Pancreas (tissue), 10 donors: Measurements from ENCODE around the gene TUNAR. TPM values are rescaled to one million over a fixed set of nuclear protein-coding genes. Genes with fewer than 3 reads are reported as not detected.

Experiments used
- ATAC-seq, 4 donors: fragments of 200-7000 bp; cut with Tn5 transposase; one replicate each; pipeline versions ENCODE4 v1.8.0 to v1.9.1; 2020; ENCODE audit warnings: mild to moderate bottlenecking in 4 of 4, moderate library complexity in 4 of 4
- DNase-seq, 6 donors: peaks; one replicate each; pipeline ENCODE4 v3.0.0-alpha.2; 2020
- FAIRE-seq: peaks from 2 replicates; lab custom pipeline; 2012; peaks lifted over from hg19 to GRCh38; lab: Jason Lieb, UNC
- H3K27ac ChIP-seq, 4 donors: fragments of 200-600 bp; sonication (generic); 1 replicate in 3 of 4; 2 replicates in 1 of 4; pipeline versions ENCODE4 v1.5.0 to v1.8.0; 2020
- H3K27me3 ChIP-seq, 4 donors: fragments of 200-600 bp; one replicate each; pipeline ENCODE4 v1.8.0; 2021
- H3K36me3 ChIP-seq, 3 donors: fragments of 200-600 bp; sonication (generic) in 1 of 3; one replicate each; pipeline versions ENCODE4 v1.5.0 to v1.8.0; 2020 to 2021
- H3K4me1 ChIP-seq, 3 donors: fragments of 200-600 bp; one replicate each; pipeline ENCODE4 v1.8.0; 2021
- H3K4me3 ChIP-seq, 4 donors: fragments of 200-600 bp; sonication (generic) in 2 of 4; one replicate each; pipeline versions ENCODE4 v1.5.0 to v1.8.0; 2020 to 2021
- H3K9me3 ChIP-seq, 4 donors: fragments of 200-600 bp; one replicate each; pipeline ENCODE4 v1.8.0; 2021
- WGBS, 2 donors: extraction: QIAGEN DNeasy Blood & Tissue Kit; methylation state at CpG; one replicate each; pipeline ENCODE4 v1.1.7; 2013; 5-methylcytosine and 5-hydroxymethylcytosine counted together
- intact Hi-C, 3 donors: fragments of 100-400 bp; cut with DNase I; formaldehyde crosslinking; loops; one replicate each; pipeline versions ENCODE4 v1.11.1 to v1.14.2; 2022
- polyA plus RNA-seq, 2 donors: library from polyadenylated mRNA; stranded (reverse); fragments of 200-250 nt; gene quantifications; one replicate each; pipeline ENCODE4 v1.2.3, GENCODE V29; 2013
- total RNA-seq, 6 donors: library from RNA; stranded (reverse); fragmentation: NEBNext Ultra II Directional in 4 of 6; extraction: Animal tissue kit (Norgen Biotek cat#: 25700) in 4 of 6; gene quantifications; one replicate each; pipeline versions ENCODE4 v1.2.1 to v1.2.4, GENCODE V29; 2021 to 2023
- TF ChIP-seq, protein P1 (sequence below), 4 donors: fragments of 200-600 bp; sonication (generic) in 3 of 4; IDR thresholded peaks; one replicate each; pipeline versions ENCODE4 v1.5.0 to v1.8.0; 2021; ENCODE audit warnings: antibody characterized with exemption in 4 of 4
- donor health status: healthy with polysubstance abuse.
- donor health status: DM: no; HTN: no; CAD: no; lungs with moderate emphysema.
- donor health status: DM: no; HTN: no; CAD: no.
- donor health status: control.
- donor health status: control.
- donor health status: Bipolar disorder and iron deficiency.
- donor health status: DM: yes; HTN: yes; CAD: no.
- donor health status: DM: no; HTN: no; CAD: no.
- donor health status: DM: no; HTN: no; CAD: no.
- donor health status: DM: yes; HTN: yes; CAD: no.

Gene TUNAR
- total and polyA plus RNA-seq, 8 donors = 0.23 to 12.7 (median 1.0) TPM

DNA sequence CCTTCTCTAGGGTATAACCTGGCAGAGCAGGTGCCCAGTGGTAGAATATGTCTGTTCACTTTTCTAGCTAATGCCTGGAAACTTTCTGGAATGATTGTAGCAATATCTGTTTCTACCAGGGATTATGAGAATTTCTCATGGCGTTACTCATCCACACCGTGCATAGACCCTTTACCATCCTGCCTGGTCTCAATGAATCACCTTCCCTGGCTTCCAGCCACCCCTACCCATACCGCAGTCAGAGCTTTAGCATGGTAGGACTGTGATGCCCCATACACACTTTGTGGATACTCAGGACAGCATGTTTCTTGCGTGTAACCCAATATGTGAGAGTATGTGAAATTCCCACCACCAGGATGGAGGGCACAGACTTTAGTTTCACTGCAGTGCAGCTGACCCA, 45.4 kb downstream of the TUNAR start:
- FAIRE-seq (no peak), DNase-seq (no peak)
- 70 to 89% methylated on average over 4 of the region's 4 CpGs for WGBS, 2 donors

DNA sequence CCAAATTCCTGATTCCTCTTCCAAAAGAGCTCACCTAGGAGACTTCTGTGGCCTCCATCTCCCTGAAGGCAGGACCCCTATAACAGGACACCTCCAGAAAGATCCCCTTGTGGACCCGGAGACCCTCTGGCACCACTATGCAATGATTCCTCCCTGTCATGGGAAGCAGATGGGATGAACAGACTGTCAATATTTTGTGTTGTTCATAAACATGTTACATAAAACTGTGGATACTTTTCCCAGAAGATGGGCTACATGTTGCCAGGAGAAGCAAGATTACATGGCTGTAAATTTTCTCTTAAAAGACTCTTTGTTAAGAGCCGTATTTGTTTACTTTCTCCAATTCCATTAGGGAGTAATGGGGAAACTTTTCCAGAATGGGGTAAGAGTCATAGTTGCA, 52.1 kb downstream of the TUNAR start:
- TF ChIP-seq, protein P1, sequence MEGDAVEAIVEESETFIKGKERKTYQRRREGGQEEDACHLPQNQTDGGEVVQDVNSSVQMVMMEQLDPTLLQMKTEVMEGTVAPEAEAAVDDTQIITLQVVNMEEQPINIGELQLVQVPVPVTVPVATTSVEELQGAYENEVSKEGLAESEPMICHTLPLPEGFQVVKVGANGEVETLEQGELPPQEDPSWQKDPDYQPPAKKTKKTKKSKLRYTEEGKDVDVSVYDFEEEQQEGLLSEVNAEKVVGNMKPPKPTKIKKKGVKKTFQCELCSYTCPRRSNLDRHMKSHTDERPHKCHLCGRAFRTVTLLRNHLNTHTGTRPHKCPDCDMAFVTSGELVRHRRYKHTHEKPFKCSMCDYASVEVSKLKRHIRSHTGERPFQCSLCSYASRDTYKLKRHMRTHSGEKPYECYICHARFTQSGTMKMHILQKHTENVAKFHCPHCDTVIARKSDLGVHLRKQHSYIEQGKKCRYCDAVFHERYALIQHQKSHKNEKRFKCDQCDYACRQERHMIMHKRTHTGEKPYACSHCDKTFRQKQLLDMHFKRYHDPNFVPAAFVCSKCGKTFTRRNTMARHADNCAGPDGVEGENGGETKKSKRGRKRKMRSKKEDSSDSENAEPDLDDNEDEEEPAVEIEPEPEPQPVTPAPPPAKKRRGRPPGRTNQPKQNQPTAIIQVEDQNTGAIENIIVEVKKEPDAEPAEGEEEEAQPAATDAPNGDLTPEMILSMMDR (IDR thresholded peaks at IDR 0.05) = no peak
- Histone ChIP-seq H3K36me3 (no peaks in the 10 kb centered on the region), H3K27me3 (no peaks in the 10 kb centered on the region), H3K4me3 (no peak overlapping the region), H3K9me3 (no peaks in the 10 kb centered on the region), H3K27ac (no peak overlapping the region), H3K4me1 (no peaks in the 10 kb centered on the region)
- DNase-seq = no peak
- no peak for FAIRE-seq
- WGBS, 2 donors = 36 to 48% methylated on average over 2 of the region's 2 CpGs
- ATAC-seq = no peak
- intact Hi-C loops = no loop called here

More for the DNA sequence above, 45.4 kb downstream of the TUNAR start:
- intact Hi-C loops = no loop called here
- Histone ChIP-seq H3K27me3 (no peaks in the 10 kb centered on the region), H3K4me3 (no peak overlapping the region), H3K9me3 (no peaks in the 10 kb centered on the region), H3K4me1 (no peaks in the 10 kb centered on the region), H3K27ac (no peak overlapping the region), H3K36me3 (no peaks in the 10 kb centered on the region)
- ATAC-seq = no peak
- TF ChIP-seq, protein P1 (IDR thresholded peaks at IDR 0.05) = no peak

DNA sequence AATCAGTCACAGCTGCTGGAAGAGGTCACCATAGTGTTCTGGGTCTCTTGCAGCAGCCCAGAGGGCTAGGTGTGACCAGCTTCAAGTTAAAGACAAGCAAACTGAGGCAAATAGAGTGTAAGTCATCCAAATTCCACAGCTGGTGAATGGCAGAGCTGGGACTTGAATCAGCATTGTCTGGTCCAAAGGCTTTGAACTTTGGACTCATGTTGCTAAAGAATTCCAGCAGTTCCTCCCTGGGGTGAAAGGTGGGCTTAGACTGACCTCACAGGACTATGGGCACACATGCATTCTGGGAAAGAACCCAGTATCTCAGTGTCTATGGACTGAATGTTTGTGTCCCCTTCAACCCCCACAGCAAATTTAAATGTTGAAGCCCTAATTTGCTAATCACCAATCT, 54.8 kb downstream of the TUNAR start:
- no peaks in the 10 kb centered on the region for H3K27me3 ChIP-seq
- H3K9me3 ChIP-seq = no peaks in the 10 kb centered on the region
- no peak for ATAC-seq
- intact Hi-C loops = no loop called here
- no peak for DNase-seq
- TF ChIP-seq, protein P1 (IDR thresholded peaks at IDR 0.05) = no peak
- no peaks in the 10 kb centered on the region for H3K36me3 ChIP-seq
- no peaks in the 10 kb centered on the region for H3K4me1 ChIP-seq
- no peak overlapping the region for H3K27ac ChIP-seq
- no peak for FAIRE-seq
- no peak overlapping the region for H3K4me3 ChIP-seq

DNA sequence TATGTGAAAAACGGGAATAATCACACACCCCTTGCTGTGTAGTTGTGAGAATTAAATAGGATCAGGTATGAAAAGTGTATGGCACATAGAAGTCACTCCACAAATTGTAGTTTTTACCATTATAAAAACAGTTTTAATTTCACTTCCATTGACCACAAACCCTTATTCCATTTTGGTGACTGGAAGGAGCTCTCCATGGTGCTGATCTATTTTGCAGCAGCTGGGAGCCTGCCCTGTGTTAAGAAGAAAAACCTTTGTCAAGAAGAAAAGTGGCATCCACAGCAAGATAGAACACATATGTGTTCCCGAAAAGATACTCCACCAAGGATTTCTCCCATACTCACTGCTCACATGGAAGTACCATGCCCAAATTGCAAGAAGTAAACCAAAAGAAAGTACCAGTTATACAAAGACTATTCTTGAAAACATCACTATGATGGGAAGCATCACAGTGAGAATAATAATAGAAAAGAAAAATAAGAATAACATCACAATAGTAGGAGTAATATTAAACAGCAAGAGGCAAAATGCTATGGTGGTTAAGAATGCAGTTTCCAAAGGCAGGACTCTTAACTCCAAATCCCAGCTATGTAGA, 58.7 kb downstream of the TUNAR start:
- WGBS, 2 donors = 9 to 16% methylated on average over 2 of the region's 2 CpGs
- no peaks in the 10 kb centered on the region for H3K4me1 ChIP-seq
- intact Hi-C loops = no loop called here
- H3K36me3 ChIP-seq = no peaks in the 10 kb centered on the region
- DNase-seq (peak in 2 of 6 donors; percentile 17 to 21), ATAC-seq (peak in 1 of 4 donors; percentile 50), FAIRE-seq (no peak)
- H3K27me3 ChIP-seq = no peaks in the 10 kb centered on the region
- no peak overlapping the region for H3K27ac ChIP-seq
- H3K4me3 ChIP-seq = no peak overlapping the region
- H3K9me3 ChIP-seq = no peaks in the 10 kb centered on the region
- TF ChIP-seq, protein P1 (IDR thresholded peaks at IDR 0.05) = no peak

DNA sequence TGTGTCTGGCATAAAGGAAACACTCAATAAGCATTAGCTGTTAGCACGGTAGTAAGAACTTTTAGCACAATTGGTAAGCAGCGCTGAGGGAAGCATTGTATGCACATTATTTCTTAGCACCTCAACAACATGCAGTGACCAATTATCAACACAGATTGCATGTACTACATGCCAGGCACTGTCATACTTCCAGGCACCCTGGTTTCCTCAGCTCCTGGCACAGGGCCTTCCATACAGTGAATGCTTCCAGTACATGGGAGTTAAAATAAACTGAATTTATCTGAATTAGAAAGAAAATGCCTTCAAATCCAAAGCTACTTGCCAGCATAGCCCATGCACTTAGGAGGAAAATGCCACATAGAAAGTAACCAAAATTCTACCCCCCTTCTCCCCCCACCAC, 59.4 kb downstream of the TUNAR start:
- no peak for ATAC-seq

More for the DNA sequence above, 59.4 kb downstream of the TUNAR start:
- Histone ChIP-seq H3K27me3 (no peaks in the 10 kb centered on the region), H3K9me3 (no peaks in the 10 kb centered on the region), H3K4me3 (no peak overlapping the region), H3K27ac (no peak overlapping the region), H3K36me3 (no peaks in the 10 kb centered on the region), H3K4me1 (no peaks in the 10 kb centered on the region)
- TF ChIP-seq, protein P1 (IDR thresholded peaks at IDR 0.05) = no peak
- intact Hi-C loops = no loop called here
- 54 to 68% methylated on average over 2 of the region's 2 CpGs for WGBS, 2 donors
- FAIRE-seq (no peak), DNase-seq (no peak)
